ENCODE results near the gene KIF5B.

GRCh38 chr10:32031920-32032319 is 24.3 kb downstream of the KIF5B start:
- TF ChIP-seq CTCF (IDR thresholded peaks at IDR 0.05; ENCODE audit: low read depth, low read length) = no peak
- TF ChIP-seq MAX (IDR thresholded peaks at IDR 0.05; ENCODE audit: low read depth, low read length) = no peak
- TF ChIP-seq POLR2A (IDR thresholded peaks at IDR 0.05; ENCODE audit: extremely low read depth, insufficient read length) = no peak
- TF ChIP-seq MYC (IDR thresholded peaks at IDR 0.05; ENCODE audit: low read depth, low read length) = no peak
